Colonic mucosa (tissue), 4 donors: ENCODE results near the gene HTT-AS. TPM values are rescaled to one million over a fixed set of nuclear protein-coding genes. Genes with fewer than 3 reads are reported as not detected.

ENCODE experiments used
- DNase-seq: peaks from one replicate; pipeline ENCODE4 v3.0.0-alpha.2; 2020
- H3K27ac ChIP-seq: fragments of 200-600 bp; one replicate; pipeline ENCODE4 v1.8.0; 2021
- H3K27me3 ChIP-seq: fragments of 200-600 bp; one replicate; pipeline ENCODE4 v1.8.0; 2021
- H3K36me3 ChIP-seq: fragments of 200-600 bp; one replicate; pipeline ENCODE4 v1.8.0; 2021
- H3K4me1 ChIP-seq: fragments of 200-600 bp; one replicate; pipeline ENCODE4 v1.8.0; 2021; ENCODE audit warnings: mild to moderate bottlenecking
- H3K4me3 ChIP-seq: fragments of 200-600 bp; one replicate; pipeline ENCODE4 v1.8.0; 2021
- H3K9ac ChIP-seq, 2 donors: one replicate each; pipeline ENCODE4 v1.7.0; 2013; ENCODE audit warnings: control low read depth in 2 of 2, low read depth in 2 of 2, low read length in 2 of 2
- H3K9me3 ChIP-seq: fragments of 200-600 bp; one replicate; pipeline ENCODE4 v1.8.0; 2021
- CTCF ChIP-seq: fragments of 200-600 bp; IDR thresholded peaks from one replicate; pipeline ENCODE4 v1.8.0; 2022; ENCODE audit warnings: antibody characterized with exemption, mild to moderate bottlenecking
- intact Hi-C: fragments of 100-400 bp; cut with DNase I; formaldehyde crosslinking; loops from one replicate; pipeline ENCODE4 v1.14.1; 2022
- total RNA-seq, 2 donors: library from RNA; stranded (reverse); fragmentation: NEBNext Ultra II Directional in 1 of 2; extraction: Animal tissue kit (Norgen Biotek cat#: 25700) in 1 of 2; gene quantifications; one replicate each; pipeline ENCODE4 v1.2.1, GENCODE V29; 2021
- donor health status: healthy.
- donor health status: DM: no; HTN: no; CAD: no.
- donor health status: DM: no; HTN: no; CAD: no.

HTT-AS gene
- total RNA-seq, 2 donors from 2014 or later: not detected

GRCh38 chr4:3087115-3087797 is 12.9 kb upstream of the HTT-AS start:
- Histone ChIP-seq H3K4me1 (no peaks in the 10 kb centered on the region), H3K36me3 (no peaks in the 10 kb centered on the region), H3K9me3 (no peaks in the 10 kb centered on the region), H3K27me3 (no peaks in the 10 kb centered on the region), H3K27ac (no peak overlapping the region), H3K4me3 (no peak overlapping the region), H3K9ac (no peak overlapping the region)
- DNase-seq: no peak
- no peak for TF ChIP-seq CTCF
- intact Hi-C loops: no loop called here

- H3K9me3 ChIP-seq: no peaks in the 10 kb centered on the region
- TF ChIP-seq CTCF: no peak
- no peaks in the 10 kb centered on the region for H3K27me3 ChIP-seq
- no peak overlapping the region for H3K9ac ChIP-seq
- intact Hi-C loops: no loop called here
- no peaks in the 10 kb centered on the region for H3K36me3 ChIP-seq
- no peak overlapping the region for H3K4me3 ChIP-seq
- no peak overlapping the region for H3K27ac ChIP-seq
- DNase-seq: no peak
- H3K4me1 ChIP-seq: no peaks in the 10 kb centered on the region
Observed at GRCh38 chr4:3085948-3086670, 11.8 kb upstream of the HTT-AS start.

- no peaks in the 10 kb centered on the region for H3K36me3 ChIP-seq
- no peak overlapping the region for H3K4me3 ChIP-seq
- H3K9me3 ChIP-seq: no peaks in the 10 kb centered on the region
- H3K27ac ChIP-seq: no peak overlapping the region
- TF ChIP-seq CTCF: no peak
- intact Hi-C loops: no loop called here
- no peak overlapping the region for H3K9ac ChIP-seq
- no peaks in the 10 kb centered on the region for H3K27me3 ChIP-seq
- no peaks in the 10 kb centered on the region for H3K4me1 ChIP-seq
- no peak for DNase-seq
Observed at GRCh38 chr4:3083732-3084131, 9.4 kb upstream of the HTT-AS start.

GRCh38 chr4:3082925-3083515 is 8.7 kb upstream of the HTT-AS start:
- H3K27me3 ChIP-seq: no peaks in the 10 kb centered on the region
- no peaks in the 10 kb centered on the region for H3K9me3 ChIP-seq
- H3K4me1 ChIP-seq: no peaks in the 10 kb centered on the region
- no peak for TF ChIP-seq CTCF
- H3K4me3 ChIP-seq: no peak overlapping the region
- H3K9ac ChIP-seq: no peak overlapping the region
- intact Hi-C loops: no loop called here
- no peak overlapping the region for H3K27ac ChIP-seq
- H3K36me3 ChIP-seq: no peaks in the 10 kb centered on the region
- DNase-seq: no peak

GRCh38 chr4:3079694-3080123 is 5.4 kb upstream of the HTT-AS start:
- Histone ChIP-seq H3K4me3 (no peak overlapping the region), H3K4me1 (peaks cover 6% of the 10 kb centered on the region), H3K27ac (no peak overlapping the region), H3K36me3 (no peaks in the 10 kb centered on the region), H3K9ac (no peak overlapping the region), H3K27me3 (no peaks in the 10 kb centered on the region), H3K9me3 (no peaks in the 10 kb centered on the region)
- intact Hi-C loops: no loop called here
- no peak for TF ChIP-seq CTCF
- DNase-seq: no peak
